ENCODE measurements around the gene NOS1AP.

NOS1AP gene

DNA sequence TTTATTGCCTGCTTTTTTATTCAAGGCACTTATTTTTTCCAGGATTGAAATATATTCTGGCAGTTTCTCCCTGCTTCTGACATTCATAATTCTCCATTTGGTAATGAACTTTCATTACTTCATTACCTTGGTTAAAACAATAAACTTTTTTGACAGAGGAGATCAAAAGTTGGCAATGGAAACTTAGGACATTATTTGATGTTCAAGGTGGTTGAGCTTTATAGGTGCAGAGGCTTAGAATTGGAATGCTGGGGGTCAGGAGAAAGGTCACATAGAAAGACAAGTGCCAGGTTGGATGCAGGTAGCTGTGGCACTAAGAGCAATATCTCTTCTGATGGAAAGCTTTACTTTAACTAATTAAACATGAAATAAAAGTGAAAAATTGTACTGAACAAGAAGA, 154.8 kb downstream of the NOS1AP start:
- no peak for DNase-seq

DNA sequence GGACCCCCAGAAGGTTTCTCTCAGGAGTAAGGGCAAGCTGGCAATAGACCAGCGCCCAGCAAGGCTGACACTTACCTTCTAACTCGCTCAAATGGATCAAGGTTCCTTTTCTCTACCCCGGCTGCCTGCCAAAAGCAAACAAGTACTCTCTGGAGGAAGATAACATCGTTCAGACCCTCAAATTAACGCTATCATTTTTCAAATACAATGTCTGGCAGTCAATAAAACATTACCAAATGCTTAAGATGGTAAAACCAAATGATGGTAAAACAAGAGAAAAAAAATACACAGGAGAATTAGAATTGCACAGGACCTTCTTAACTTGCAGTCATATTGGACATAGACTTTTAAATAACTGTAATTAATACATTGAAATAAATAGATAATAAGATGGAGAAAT, 159.1 kb downstream of the NOS1AP start:
- DNase-seq: no peak

DNA sequence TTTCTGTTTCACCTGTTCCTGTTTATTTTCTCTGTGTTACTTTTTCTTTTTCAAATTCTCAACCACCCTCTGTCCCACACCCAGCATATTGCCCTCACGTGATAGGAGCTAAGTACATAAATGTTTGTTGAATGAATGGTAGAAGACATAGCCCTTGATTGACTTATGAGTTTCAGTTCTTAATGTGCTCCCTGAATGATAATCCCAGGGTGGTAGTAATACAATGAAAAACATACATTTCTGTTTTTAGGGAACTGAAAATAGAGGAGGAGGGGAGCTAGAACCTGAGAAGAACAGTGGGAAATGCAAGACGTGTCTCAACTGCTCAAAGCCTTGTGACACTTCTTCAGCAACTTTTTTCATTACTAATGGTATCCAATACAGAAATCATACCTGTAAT, 160.1 kb downstream of the NOS1AP start:
- DNase-seq: no peak

DNA sequence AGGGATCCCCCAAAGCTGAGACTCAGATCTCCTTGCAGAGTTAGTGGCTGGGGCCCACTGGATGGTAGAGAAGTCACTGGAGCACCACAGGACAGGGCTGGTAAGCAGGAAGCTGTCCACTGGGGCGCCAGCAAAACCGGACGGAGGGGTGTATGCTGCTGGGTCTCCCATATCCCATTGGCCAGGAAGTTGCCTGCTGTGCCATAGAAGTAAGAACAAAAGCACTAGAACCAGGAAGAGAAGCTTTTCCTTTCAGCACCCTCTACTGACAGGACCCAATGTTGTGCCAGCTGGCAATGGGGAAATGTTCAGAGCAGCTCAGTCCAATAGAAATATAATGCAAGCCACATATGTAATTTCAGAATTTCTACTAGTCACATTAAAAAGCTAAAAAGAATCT, 160.6 kb downstream of the NOS1AP start:
- peak in 1 of 2 experiments; percentile 51 for DNase-seq

DNA sequence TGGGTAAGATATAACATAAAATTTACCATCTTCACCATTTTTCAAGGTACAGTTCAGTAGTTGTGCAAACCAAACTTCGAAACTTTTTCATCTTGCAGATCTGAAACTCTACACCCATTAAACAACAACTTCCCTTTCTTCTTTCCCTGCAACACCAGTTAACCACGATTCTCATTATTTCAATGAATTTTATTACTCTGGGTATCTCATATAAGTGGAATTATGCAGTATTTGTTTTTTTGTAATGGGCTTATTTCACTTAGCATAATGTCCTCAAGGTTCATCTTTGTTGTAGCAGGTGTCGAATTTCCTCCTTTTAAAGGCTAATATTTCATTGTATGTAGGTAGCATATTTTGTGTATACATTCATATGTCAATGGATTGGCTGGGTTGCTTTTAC, 161.0 kb downstream of the NOS1AP start:
- peak in 1 of 2 experiments; percentile 8 for DNase-seq

DNA sequence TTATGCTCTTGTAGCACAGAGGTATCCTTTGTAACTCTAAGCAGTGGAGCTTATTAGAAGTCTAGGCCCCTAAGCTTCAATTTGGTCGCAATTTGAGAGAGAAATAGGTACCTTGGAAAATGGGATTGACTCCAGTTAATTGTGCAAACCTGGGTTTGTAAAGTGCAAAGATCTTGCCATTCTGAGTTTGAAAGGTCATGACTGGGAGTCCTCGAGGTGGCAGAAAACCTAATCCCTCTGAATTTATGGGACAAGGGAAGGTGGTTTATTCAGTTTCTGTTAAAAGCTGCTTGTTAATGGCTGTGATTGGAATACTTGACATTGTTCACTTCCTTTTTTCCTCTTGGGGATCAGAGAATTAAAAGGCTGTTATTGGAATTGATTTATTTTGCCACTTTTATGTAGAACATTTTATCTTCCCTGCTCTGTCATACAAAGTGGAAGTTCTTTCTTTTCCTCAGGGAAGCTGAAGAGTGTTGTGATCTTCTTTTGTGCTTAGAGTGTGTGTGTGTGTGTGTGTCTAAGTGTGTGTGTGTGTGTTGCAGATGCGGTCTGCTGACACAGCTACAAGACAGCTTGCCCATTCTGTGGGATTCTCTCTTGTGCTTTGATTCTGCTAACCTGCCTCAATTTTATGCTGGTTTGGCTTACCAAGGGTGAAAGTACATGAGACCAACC, 162.7 kb downstream of the NOS1AP start:
- DNase-seq: no peak

DNA sequence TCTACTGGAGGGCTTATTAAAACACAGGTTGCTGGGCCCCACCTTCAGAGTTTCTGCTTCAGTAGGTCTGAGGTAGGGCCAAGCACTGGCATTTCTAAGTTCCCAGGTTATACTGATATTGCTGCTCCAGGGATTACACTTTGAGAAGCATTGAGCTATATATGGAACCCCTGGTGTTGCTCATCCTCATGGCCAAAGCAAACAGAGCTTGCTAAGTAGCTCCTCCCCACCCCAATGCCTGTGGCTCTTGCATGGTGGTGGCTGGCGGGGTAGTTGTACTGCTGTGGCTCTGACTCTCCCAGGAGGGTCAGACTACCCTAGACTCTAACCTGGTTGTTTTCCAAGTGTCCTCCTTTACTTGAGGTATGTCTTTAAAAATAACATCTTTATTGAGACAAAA, 163.6 kb downstream of the NOS1AP start:
- no peak for DNase-seq

DNA sequence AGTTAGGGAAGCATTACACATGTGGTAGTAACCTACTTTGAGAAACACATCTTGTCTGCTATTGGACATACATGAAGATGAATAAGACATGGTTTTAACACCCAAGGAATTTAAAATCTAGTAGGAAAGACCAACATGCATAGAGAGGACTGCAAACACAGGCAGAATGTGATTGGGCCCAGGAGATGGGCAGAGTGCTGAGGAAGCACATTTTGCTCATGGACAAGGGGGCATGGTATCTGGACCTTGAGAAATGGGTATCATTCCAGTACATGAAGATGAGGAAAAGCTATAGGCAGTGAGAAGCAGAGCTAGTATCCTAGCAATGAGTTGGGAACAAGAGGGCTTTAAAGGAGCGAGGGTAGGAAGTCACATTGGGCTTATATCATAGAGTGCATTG, 164.4 kb downstream of the NOS1AP start:
- DNase-seq: no peak

DNA sequence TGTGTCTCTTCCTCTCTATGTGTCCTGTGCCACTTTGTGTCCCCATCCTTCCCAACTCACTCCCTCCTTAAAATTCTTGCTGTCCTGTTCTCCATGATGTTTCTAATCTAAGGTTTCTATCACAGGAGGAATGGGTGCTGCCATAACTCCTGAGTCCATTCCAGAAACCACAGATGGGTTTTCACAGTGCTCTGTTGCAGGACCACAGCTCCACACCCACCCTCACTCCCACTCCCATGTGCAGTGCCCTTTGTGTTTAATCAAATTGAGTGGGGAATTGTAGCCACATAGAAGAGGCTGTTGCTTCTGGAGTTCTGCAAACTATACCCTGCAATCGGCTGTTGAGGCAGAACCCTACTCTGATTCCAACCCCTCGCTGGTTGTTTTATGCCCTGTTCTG, 165.1 kb downstream of the NOS1AP start:
- DNase-seq: no peak

DNA sequence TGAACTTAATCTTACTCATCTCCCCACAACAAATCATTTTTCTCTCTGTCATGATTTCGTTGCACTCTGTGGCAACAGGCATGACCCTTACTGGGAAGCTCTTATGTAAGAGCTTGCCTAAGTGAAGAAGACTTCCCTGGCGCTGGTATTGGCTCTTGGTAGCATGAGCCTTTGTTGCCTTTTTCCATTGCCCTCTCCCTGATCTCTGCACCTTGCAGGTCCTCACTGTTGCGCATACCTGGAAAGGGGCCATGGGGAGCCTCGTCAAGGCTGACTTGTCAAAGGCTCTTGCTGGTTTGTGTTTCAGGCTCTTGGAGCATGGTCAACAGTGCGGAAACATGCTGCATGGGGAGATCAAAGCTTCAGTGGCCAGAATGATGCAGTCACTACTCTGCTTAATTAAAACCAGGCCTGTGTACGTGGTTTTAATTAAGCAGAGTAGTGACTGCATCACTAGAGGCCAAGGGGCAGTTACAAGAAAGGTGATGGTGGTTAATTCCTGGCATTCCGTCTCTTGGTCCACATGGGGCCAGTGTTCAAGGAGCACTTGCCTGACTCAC, 165.8 kb downstream of the NOS1AP start:
- no peak for DNase-seq

DNA sequence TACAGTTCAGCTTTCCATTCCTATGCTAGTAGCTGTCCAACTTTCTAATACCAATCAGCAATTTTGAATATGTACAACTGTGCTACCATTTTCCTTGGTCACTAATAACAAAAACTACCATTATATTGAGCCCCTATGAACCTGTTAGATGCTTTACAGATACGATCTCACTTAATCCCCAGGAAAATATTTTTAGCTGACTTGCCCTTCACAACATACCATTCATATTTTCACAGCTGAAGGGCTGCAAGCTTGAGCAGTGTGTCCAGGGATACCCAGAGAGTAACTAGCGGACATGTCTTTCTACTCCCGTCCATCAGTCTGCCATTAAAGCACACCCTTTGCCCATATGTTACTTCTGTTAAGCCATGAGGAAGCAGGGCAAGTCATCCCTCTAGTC, 166.7 kb downstream of the NOS1AP start:
- no peak for DNase-seq

DNA sequence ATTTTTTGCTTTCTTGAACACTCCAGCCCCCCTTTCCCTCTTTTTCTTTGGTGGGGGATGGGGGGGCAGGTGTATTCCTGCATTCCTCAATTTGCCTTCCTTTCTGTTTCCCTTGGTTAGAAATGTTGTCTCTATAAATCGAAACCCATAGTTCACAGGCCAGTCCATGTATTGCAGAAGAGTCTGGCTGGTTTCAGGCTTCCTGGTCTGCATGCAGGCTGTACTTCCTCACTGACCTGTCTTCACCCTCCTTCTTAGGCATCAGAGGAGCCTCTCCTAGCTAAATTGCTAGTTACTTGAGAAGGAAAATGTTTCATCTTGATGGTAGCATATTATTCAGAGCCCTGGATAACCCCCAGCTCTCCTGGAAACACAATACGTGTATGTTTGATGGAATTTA, 167.1 kb downstream of the NOS1AP start:
- no peak for DNase-seq

DNA sequence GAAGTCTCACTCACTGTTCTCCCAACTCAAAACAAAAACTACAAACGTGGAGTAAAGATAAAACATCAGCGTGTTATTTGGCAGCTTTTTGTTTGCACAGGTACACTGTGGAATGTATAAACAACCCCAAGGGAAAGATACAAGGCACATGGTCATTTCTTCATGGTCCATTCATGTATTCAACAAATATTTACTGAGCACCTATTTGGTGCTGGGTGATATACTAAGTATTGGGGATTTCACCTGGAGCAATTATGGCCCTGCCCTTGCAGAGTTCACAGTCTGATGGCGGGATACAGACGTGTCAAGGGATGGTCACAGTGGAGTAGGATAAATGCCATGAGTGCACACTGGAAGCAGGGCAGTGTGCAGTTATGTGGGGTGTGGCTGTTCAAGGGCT, 171.1 kb downstream of the NOS1AP start:
- no peak for DNase-seq

DNA sequence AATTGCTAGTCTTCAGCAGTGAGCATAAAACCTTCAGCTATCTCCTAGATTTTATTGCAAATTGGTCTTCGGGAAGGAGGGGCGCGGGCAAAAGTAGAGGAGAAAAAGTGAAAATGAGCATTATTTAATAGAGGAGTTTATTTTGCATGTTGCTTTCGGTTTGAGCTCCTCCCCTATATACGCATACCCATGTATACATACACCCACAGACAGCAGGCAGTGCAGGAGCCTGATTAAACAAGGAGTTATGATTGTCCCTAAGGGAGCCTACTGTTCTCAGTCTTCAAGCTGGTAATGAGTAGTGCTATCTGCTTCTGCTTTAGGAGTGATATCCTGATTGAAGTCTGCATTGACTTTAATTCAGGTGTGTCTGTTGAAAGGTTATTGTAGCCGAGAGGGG, 173.3 kb downstream of the NOS1AP start:
- DNase-seq: no peak

DNA sequence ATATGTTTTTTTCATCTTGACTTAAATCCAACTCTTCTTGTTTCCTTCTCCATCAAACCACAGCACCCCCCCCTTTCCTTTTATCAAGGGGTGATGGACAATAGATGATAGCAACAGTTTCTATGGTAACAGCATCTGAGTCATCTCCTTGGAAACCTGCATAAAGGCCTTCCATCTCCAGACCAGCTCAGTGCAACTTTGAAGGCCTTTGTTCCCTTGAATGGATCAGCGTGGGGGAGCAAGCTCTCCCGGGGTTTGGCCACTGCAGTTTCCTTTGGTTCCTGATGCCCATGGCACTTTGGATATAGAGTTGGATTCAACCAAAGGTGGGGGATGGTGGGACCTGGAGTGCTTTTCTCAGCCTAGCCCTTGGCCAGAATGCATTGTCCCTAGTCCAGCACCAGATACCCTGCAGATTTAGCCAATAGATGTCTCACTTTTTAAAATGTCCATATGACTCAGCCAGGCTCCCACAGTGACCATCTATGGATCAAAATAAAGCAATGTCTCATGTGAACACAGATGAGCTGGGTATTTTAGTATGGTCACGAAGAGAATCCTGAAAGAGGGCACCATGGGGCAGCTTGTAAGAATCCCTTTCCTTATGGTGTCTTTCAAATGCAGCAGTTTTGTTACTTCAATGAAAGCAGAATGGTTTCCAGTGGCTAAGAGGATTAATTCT, 179.5 kb downstream of the NOS1AP start:
- DNase-seq: no peak

DNA sequence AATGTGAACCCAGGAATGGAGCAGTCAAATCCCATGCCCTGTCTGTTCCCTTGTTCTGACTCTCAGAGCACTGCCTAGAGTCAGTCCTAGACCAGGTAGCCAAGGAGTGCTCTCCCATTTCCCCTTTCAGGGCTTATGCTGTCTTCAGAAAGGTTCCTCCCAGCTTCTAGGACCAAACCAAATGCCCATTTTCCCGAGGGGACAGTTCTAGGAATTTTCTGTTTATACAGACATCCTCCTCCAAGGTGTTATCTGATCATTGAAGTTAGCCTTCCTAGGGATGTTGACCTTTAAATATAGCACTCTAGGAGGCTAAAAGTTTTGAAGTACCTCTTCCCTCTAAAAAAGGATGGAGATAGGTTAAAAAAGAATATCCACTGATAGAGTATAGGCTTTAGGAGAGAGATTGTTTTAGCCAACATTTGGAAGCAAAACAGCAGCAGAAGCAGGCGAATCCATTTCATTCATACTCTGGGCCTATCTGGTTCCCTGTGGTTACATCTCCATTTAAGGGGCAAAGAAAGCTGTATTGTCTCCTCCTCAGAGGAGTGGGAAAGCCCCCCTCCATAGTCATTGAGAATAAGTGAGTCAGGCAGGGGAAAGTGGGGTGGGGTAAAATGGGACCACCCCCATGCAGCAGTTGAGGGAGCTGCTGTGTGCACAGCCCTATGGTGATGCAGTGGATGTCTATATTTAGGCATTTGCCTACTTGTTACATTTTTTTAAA, 180.7 kb downstream of the NOS1AP start:
- DNase-seq: no peak

DNA sequence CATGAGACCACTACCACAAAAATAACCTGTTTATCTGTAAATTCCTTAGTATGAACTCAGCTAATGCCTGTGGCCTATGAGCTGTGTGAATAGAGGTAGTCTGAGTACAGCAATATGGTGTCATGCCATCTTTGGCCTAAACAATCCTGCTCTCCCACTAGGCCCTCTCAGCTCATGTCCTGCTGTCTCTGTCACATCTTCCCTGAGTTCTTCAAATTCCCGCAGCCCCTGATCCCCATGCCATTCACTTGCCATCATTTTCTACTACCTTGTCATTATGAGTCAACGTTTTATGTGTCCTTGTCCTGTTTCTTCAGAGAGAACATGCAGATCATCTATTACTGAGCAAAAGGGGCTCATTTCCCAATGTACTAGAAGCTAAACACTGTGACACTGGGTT, 181.6 kb downstream of the NOS1AP start:
- no peak for DNase-seq

DNA sequence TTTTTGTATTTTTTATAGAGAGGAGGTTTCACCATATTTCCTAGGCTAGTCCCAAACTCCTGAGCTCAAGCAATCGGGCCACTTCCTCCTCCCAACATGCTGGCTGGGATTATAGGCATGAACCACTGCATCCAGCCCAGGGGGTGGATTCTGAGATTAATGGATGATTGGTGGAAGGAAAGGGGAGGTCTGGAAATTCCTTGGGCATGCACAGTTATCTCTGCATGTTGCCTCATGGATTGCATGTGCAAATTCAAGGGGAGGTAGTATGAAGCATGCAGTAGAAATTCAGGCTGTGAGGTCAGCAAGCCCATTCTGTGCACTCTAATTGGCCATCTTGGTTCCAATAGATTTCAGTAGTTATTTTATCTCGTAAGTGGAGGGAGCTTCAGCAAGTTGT, 182.7 kb downstream of the NOS1AP start:
- DNase-seq: no peak

DNA sequence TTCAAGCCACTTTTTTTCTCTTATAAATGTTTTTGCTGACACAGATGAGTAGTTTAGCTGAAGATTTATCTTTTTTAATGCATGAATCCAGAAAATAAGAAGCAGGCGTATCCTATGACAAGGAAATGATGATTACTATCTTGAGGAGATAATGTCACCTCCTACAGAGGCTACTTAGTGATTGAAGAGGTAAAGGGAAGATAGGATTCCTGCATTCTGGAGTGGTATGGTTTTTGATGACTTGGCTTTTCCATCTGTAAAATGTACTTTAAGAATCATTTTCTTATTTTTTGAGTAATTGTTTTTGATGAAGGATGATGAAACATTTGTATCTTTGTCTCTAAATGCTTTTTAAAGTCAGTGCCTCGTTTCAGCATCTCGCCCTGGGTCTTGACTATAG, 184.3 kb downstream of the NOS1AP start:
- no peak for DNase-seq

DNA sequence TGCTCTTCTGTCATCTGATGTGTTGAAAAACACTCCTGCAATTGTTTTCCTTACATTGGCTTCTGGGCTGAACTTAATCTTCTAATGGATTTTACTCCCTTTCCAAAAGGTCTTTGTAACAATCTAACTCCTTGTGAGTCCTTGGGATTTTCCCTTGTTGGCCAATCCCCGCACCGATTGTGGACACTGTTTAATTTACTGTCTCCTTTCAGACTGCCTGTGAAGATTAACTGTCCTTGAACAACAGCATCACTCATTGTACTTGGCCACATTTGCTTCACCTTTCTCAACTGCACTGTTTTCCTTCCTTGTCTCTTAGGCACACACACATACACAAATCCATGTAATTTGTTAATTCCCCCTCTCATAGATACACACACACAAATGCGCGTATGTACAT, 186.8 kb downstream of the NOS1AP start:
- DNase-seq: no peak

DNA sequence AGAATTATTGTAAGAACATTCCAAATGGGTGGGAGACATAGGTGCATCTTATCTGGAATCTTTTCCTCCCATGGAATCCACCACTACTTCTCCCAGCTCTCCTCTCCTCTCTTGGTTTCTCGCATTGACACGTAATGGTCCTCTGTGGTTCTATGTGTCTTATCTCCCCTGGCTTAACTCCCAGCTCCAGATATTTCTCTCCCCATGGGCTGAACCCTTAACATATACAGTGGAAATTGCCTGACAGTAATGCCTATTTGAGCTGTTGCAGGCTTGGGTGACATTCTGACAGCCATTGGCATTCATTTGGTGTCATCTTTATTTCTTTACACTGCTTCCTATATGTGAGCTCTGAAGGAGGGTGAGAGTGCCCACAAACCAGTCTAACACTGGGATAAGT, 188.9 kb downstream of the NOS1AP start:
- no peak for DNase-seq

DNA sequence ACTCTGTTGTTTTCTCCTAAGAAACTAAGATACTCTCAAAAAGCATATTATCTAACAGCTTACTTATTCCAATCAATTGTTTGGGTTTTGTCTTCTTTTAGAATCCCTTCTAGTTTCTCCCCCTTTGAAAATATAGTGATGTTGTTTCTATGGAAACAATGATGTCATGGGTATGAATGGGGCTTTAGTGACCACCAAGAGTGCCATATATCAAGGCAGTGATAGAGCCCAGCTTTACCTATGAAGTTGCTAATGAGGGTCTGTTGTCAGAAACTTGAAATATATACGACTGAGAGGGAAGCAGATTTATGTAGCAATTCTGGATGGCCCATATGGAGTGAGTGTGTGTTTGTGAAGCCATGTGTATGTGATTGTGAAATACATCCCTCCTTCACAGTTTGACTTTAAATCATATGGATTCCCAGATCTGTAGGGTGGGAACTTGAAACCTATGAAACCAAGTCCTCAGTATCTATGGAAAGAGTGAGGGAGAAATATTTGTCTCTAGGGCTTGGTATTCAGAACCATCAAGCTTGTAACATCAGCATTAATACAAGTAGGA, 190.5 kb downstream of the NOS1AP start:
- no peak for DNase-seq

DNA sequence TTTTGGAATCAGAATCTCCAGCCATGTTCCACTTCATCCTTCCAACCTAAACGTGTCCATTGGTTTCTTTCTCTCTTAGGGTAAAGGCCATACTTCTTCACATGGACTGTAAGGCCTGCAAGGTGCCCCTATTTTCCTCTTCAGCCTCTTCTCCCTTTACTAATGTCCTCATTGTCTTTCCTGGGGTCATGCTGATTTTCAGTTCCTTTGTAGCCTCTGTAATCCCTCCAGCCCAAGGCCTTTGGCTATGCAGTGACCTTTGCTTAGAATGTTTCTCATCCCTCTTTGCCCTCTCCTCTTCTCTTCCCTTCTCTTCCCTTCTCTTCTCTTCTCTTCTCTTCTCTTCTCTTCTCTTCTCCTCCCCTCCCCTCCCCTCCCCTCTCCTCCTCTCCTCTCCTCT, 194.6 kb downstream of the NOS1AP start:
- no peak for DNase-seq

DNA sequence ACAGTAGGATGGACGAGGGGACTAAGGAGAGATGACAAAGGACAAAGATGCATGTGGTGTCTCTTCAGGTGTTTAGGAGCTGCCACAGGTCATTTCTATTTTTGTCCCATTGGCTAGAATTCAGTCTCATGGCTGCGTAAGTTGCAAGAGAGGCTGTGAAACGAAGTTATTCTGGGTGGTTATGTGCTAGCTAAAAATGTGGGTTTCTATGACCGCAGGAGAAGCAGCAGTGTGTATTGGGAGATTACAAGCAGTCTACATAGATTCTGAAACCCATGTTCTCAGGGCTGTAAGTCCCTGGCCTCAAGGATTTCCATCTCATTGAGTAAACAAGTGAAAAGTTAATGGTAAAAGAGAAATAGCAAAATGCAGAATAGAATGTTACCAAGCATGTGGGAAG, 196.5 kb downstream of the NOS1AP start:
- no peak for DNase-seq
